ENCODE measurements around the gene AWAT2. TPM values are rescaled to one million over a fixed set of nuclear protein-coding genes. Genes with fewer than 3 reads are reported as not detected.
A peak's percentile ranks its signal among the peaks of the same experiment; 100 is the strongest.

Gene AWAT2
- total RNA-seq, 1 experiment from 2014 or later: not detected

- CTCF ChIA-PET: interaction anchor here (1.4 to 2.3 kb wide), 3 partner anchors 18 to 85 kb away, joined by 5 to 6 read pairs (median 6); no protein-coding TSS in a partner anchor
- no peak for TF ChIP-seq FOXJ3 (CRISPR knock-in tag; IDR thresholded peaks at IDR 0.05; ENCODE audit: borderline replicate concordance)
- no peak for TF ChIP-seq ZNF219 (CRISPR knock-in tag; IDR thresholded peaks at IDR 0.05; ENCODE audit: borderline replicate concordance)
- TF ChIP-seq ZNF263 (CRISPR knock-in tag; IDR thresholded peaks at IDR 0.05; ENCODE audit: low read depth): no peak
- no peak for TF ChIP-seq MYBL2 (CRISPR knock-in tag; IDR thresholded peaks at IDR 0.05)
- no peak for TF ChIP-seq GTF2I (CRISPR knock-in tag; conservative IDR thresholded peaks at IDR 0.05)
- TF ChIP-seq OVOL2 (CRISPR knock-in tag; IDR thresholded peaks at IDR 0.05; ENCODE audit: borderline replicate concordance): no peak
- TF ChIP-seq NFE2L1 (CRISPR knock-in tag; IDR thresholded peaks at IDR 0.05): no peak
- TF ChIP-seq NR3C1 (CRISPR knock-in tag; conservative IDR thresholded peaks at IDR 0.05; ENCODE audit: low read depth): no peak
- TF ChIP-seq MXD4 (CRISPR knock-in tag; IDR thresholded peaks at IDR 0.05; ENCODE audit: borderline replicate concordance): no peak
- TF ChIP-seq ZNF423 (CRISPR knock-in tag; IDR thresholded peaks at IDR 0.05): no peak
- TF ChIP-seq ZNF532 (CRISPR knock-in tag; IDR thresholded peaks at IDR 0.05; ENCODE audit: borderline replicate concordance): no peak
- no peak for TF ChIP-seq STAT6 (CRISPR knock-in tag; conservative IDR thresholded peaks at IDR 0.05; ENCODE audit: low read depth)
- TF ChIP-seq CREB1 (CRISPR knock-in tag; IDR thresholded peaks at IDR 0.05): no peak
- TF ChIP-seq ZNF232 (CRISPR knock-in tag; IDR thresholded peaks at IDR 0.05): no peak
- no peak for TF ChIP-seq ERG (CRISPR knock-in tag; IDR thresholded peaks at IDR 0.05)
- TF ChIP-seq GRHL2 (CRISPR knock-in tag; IDR thresholded peaks at IDR 0.05; ENCODE audit: insufficient replicate concordance, severe bottlenecking): no peak
- TF ChIP-seq ZBTB43 (CRISPR knock-in tag; IDR thresholded peaks at IDR 0.05): no peak
- no peak for TF ChIP-seq E2F1 (CRISPR knock-in tag; IDR thresholded peaks at IDR 0.05)
- no peak overlapping the region for H3K27ac Mint-ChIP-seq
- 0 out of 2 replicates have a peak, but pooled peaks cover 3% of the 10 kb centered on the region for H3K36me3 Mint-ChIP-seq
- DNase-seq (ENCODE audit: low spot score): no peak
- POLR2A ChIA-PET: no interaction called here
- H3K27me3 Mint-ChIP-seq (ENCODE audit: low read depth): peaks cover 3% of the 10 kb centered on the region; the same call in 1 of the 2 replicates
- peaks cover 11% of the 10 kb centered on the region for H3K9me3 Mint-ChIP-seq
- peak; percentile 32 for ATAC-seq
- H3K4me3 Mint-ChIP-seq: no peak overlapping the region
- H3K4me1 Mint-ChIP-seq: peaks cover 10% of the 10 kb centered on the region; the same call in 1 of the 2 replicates
Measured at GRCh38 chrX:70012756-70013155, 37.0 kb downstream of the AWAT2 start.
